ENCODE data around the gene MAPT. TPM values are rescaled to one million over a fixed set of nuclear protein-coding genes. Genes with fewer than 3 reads are reported as not detected.

The MAPT gene
- total and polyA plus RNA-seq, 2 of the 4 experiments (the other 2 are of a cell fraction) = 0.18 to 0.19 TPM

DNA sequence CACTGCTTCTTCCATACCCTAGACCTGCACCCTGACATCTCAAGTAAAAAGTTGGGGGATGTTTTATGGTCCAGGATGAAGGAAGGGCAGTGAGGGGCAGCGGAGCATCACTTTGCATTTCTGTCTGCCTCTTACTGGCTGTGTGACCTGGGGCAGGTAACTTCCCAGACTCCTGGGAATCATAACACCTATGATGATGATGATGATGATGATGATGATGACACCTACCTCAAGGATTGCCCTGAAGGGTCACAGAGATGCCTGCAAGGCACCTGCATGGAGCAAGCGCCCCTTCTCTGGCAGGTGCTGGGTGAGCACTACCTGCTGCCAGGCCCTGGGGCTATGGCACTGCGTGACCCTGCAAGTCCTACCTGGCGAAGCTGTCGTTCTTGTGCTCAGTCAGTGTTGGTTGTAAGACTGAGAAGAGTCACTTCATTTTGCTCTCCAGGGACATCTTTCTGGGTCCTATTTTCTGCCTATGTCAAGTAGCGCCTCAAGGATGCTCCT, 58.5 kb downstream of the MAPT start:
- DNase-seq = no peak
- Histone ChIP-seq H3K4ac (ENCODE audit: low read depth, low read length) (no peak overlapping the region), H4K91ac (ENCODE audit: insufficient read depth, low read depth, low read length) (no peak overlapping the region), H2BK5ac (ENCODE audit: low read depth, low read length, poor library complexity, severe bottlenecking) (no peak overlapping the region), H3K18ac (ENCODE audit: low read depth, low read length) (no peak overlapping the region), H2AK5ac (ENCODE audit: low read depth, low read length) (no peak overlapping the region), H3K27me3 (ENCODE audit: control insufficient read depth, insufficient read depth, low read length) (peaks cover 41% of the 10 kb centered on the region), H3K79me1 (ENCODE audit: low read depth in 1 of 2, low read length in 2 of 2) (no peaks in the 10 kb centered on the region), H2AFZ (replicated peaks; ENCODE audit: low read length, poor library complexity) (no peak overlapping the region), H4K8ac (ENCODE audit: low read depth in 2 of 2, low read length in 2 of 2) (no peak overlapping the region), H3K4me1 (ENCODE audit: control insufficient read depth, insufficient read depth, low read length) (no peaks in the 10 kb centered on the region), H3K9ac (ENCODE audit: low read depth, low read length) (no peak overlapping the region), H2BK120ac (ENCODE audit: low read depth, low read length) (no peak overlapping the region), H4K5ac (ENCODE audit: low read depth, low read length) (no peak overlapping the region), H3K56ac (ENCODE audit: extremely low read depth, insufficient read depth, low read length) (no peak overlapping the region), H2BK15ac (ENCODE audit: low read depth, low read length) (no peak overlapping the region), H3K23ac (ENCODE audit: low read depth, low read length) (no peak overlapping the region), H4K20me1 (ENCODE audit: insufficient read depth, low read length) (no peaks in the 10 kb centered on the region), H3K27ac (ENCODE audit: insufficient read depth, low read length) (no peak overlapping the region), H2BK20ac (ENCODE audit: low read depth, low read length) (no peak overlapping the region), H3K4me3 (ENCODE audit: insufficient read depth, low read depth, low read length) (no peak overlapping the region), H3K36me3 (ENCODE audit: control insufficient read depth, insufficient read depth, low read length) (no peaks in the 10 kb centered on the region), H3K9me3 (ENCODE audit: control insufficient read depth, insufficient read depth, low read length) (no peaks in the 10 kb centered on the region), H3K14ac (replicated peaks; ENCODE audit: low read depth, low read length) (no peak overlapping the region), H2AK9ac (replicated peaks; ENCODE audit: low read depth, low read length, poor library complexity) (no peak overlapping the region), H3K9me1 (ENCODE audit: insufficient read depth, low read length) (no peaks in the 10 kb centered on the region), H3K4me2 (ENCODE audit: low read depth, low read length) (no peak overlapping the region)
- TF ChIP-seq RCOR1 (IDR thresholded peaks at IDR 0.05; ENCODE audit: insufficient replicate concordance, low read length) = no peak
- TF ChIP-seq MAFK (IDR thresholded peaks at IDR 0.05; ENCODE audit: low read depth, low read length) = no peak
- TF ChIP-seq POLR2A (IDR thresholded peaks at IDR 0.05; ENCODE audit: low read depth, low read length) = no peak
- TF ChIP-seq CEBPB (IDR thresholded peaks at IDR 0.05; ENCODE audit: low read depth, low read length) = no peak
- no peak for TF ChIP-seq CTCF (conservative IDR thresholded peaks at IDR 0.05; ENCODE audit: low read depth, low read length)
- TF ChIP-seq MXI1 (IDR thresholded peaks at IDR 0.05; ENCODE audit: borderline replicate concordance, low read depth, low read length) = no peak
- TF ChIP-seq RFX5 (IDR thresholded peaks at IDR 0.05; ENCODE audit: low read depth, low read length) = no peak
- TF ChIP-seq NFE2L2 (IDR thresholded peaks at IDR 0.05; ENCODE audit: low read depth, low read length) = no peak
- TF ChIP-seq CHD1 (IDR thresholded peaks at IDR 0.05; ENCODE audit: low read depth, low read length) = no peak
- TF ChIP-seq, protein P1, sequence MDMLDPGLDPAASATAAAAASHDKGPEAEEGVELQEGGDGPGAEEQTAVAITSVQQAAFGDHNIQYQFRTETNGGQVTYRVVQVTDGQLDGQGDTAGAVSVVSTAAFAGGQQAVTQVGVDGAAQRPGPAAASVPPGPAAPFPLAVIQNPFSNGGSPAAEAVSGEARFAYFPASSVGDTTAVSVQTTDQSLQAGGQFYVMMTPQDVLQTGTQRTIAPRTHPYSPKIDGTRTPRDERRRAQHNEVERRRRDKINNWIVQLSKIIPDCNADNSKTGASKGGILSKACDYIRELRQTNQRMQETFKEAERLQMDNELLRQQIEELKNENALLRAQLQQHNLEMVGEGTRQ (IDR thresholded peaks at IDR 0.05; ENCODE audit: low read depth, low read length) = no peak
- no peak for TF ChIP-seq MAZ (IDR thresholded peaks at IDR 0.05; ENCODE audit: borderline replicate concordance, low read depth, low read length)
- no peak for TF ChIP-seq RAD21 (IDR thresholded peaks at IDR 0.05; ENCODE audit: low read length)
- no peak for TF ChIP-seq ELK1 (IDR thresholded peaks at IDR 0.05; ENCODE audit: borderline replicate concordance, low read depth, low read length)
- no peak for TF ChIP-seq SMC3 (IDR thresholded peaks at IDR 0.05; ENCODE audit: low read depth, low read length)
- no peak for TF ChIP-seq FOS (IDR thresholded peaks at IDR 0.05; ENCODE audit: low read depth, low read length)
- no peak for TF ChIP-seq BHLHE40 (IDR thresholded peaks at IDR 0.05; ENCODE audit: low read depth, low read length)
- ATAC-seq (ENCODE audit: low read depth) = no peak
- intact Hi-C loops (cut with micrococcal nuclease) = no loop called here
- in situ Hi-C loops (cut with MboI; ENCODE audit: low sequenced_read_pairs) = no loop called here
- no TSS peak for BruUV-seq (replicated peaks)
- ChIA-PET CTCF (no interaction called here), POLR2A (ENCODE audit: unreplicated experiment) (no interaction called here)
- dilution Hi-C loops (cut with HindIII; ENCODE audit: low sequenced_read_pairs, unreplicated experiment) = no loop called here
- 87% methylated on average over 3 of the region's 6 CpGs; no CpG with 5 or more reads in 1 of the 2 experiments for WGBS, 2 experiments (ENCODE audit: extremely low coverage in 2 of 2, insufficient read length in 1 of 2)

All from IMR-90 (cell line).